ENCODE data around the gene FGF18. TPM values are rescaled to one million over a fixed set of nuclear protein-coding genes. Genes with fewer than 3 reads are reported as not detected.

FGF18 gene
- total RNA-seq, 1 donor from 2014 or later: 0.07 TPM

GRCh38 chr5:171467107-171467506 is 47.7 kb downstream of the FGF18 start:
- DNase-seq (ENCODE audit: low read depth, low spot score): no peak

- DNase-seq (ENCODE audit: low read depth, low spot score): no peak
These were observed 49.9 kb downstream of the FGF18 start for GRCh38 chr5:171469326-171469725.

- DNase-seq (ENCODE audit: low read depth, low spot score): no peak
These were observed 51.0 kb downstream of the FGF18 start for GRCh38 chr5:171470420-171470819.

DNA sequence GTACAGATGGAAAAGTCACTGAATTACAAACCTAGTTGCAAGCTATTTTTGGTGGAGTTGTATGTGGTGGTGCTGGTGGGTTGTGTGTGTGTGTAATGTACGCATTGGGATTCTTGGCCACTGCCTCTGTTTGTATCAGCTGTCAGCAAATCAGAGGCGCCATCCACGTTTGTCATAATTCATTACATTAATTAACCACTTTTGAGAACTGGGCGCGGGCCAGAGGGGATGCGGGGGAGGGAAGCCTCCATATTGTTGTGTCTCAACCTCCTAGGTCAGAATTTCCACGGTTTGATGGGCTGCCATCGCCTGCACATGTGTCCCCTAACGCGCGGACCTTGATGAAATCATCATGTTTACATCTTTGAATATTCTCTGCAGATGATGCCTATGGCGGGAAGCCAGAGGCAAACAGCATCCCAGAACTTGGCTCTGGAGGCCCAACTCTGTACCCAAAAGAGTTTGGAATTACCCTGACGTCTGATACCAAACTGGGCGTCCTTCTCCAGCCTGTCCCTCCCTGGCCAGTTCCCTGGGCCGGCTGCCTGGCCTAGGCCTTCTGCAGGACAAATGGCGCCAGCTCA is 54.9 kb downstream of the FGF18 start:
- no peak for DNase-seq (ENCODE audit: low read depth, low spot score)

DNA sequence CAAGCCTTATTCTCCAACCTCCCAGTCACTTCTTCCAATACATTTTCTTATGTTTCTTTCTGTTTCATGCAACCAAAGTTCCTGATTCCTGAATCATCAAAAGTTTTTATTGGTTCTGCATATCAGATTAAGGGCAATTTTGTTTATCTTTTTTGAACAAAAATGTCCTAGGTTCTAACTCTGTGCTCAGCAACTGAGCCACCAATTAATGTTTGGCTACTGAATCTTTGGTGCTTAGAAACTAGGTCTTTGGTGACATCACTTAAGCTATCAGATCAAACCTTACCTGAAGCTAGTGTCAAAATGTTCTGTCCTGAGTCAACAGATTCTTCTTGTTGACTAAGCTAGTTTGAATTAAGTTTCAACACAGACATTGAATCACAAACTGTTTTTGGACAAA is 56.1 kb downstream of the FGF18 start:
- DNase-seq (ENCODE audit: low read depth, low spot score): no peak

- no peak for DNase-seq (ENCODE audit: low read depth, low spot score)
These were observed 57.3 kb downstream of the FGF18 start for GRCh38 chr5:171476701-171477100.

- no peak for DNase-seq (ENCODE audit: low read depth, low spot score)
These were observed 57.7 kb downstream of the FGF18 start for GRCh38 chr5:171477101-171477500.

DNA sequence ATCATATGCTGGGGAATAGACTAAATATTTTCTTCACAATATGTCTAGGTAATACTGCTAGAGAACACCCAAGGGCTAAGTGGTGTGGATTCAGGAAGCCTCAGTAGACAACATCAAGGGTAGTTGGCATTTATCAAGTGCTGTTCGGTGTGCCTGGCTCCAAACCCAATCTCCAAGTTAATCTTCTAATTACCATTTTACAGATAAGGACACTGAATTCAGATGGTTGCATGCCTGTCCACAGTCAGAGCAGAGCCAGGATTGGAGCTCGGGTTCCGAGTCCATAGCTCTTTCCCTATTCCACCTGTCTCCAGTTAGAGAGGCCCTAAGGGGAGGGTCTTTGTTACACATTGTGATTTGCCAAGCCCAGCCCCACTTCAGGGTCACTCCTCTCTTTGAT is 58.2 kb downstream of the FGF18 start:
- DNase-seq (ENCODE audit: low read depth, low spot score): no peak

- DNase-seq (ENCODE audit: low read depth, low spot score): no peak
These were observed 59.7 kb downstream of the FGF18 start for GRCh38 chr5:171478946-171479775.

DNA sequence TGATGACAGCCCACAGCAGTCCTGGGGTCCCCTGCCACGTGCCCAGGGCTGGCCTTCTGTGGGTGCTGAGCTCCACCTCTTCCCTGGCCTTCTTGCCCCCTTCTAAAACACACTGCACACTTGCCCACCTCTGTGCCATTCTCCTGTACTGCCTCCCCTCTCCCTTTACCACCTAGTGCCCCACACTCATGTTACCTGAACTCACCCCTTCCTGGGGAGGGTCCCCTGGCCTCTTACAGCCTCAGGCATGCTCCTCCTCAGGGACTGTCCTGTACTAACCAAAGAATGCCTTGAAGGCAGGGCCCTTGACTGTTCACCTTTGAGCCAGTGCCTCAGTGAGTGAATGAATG is 60.3 kb downstream of the FGF18 start:
- no peak for DNase-seq (ENCODE audit: low read depth, low spot score)

- DNase-seq (ENCODE audit: low read depth, low spot score): no peak
These were observed 60.8 kb downstream of the FGF18 start for GRCh38 chr5:171480239-171480638.

DNA sequence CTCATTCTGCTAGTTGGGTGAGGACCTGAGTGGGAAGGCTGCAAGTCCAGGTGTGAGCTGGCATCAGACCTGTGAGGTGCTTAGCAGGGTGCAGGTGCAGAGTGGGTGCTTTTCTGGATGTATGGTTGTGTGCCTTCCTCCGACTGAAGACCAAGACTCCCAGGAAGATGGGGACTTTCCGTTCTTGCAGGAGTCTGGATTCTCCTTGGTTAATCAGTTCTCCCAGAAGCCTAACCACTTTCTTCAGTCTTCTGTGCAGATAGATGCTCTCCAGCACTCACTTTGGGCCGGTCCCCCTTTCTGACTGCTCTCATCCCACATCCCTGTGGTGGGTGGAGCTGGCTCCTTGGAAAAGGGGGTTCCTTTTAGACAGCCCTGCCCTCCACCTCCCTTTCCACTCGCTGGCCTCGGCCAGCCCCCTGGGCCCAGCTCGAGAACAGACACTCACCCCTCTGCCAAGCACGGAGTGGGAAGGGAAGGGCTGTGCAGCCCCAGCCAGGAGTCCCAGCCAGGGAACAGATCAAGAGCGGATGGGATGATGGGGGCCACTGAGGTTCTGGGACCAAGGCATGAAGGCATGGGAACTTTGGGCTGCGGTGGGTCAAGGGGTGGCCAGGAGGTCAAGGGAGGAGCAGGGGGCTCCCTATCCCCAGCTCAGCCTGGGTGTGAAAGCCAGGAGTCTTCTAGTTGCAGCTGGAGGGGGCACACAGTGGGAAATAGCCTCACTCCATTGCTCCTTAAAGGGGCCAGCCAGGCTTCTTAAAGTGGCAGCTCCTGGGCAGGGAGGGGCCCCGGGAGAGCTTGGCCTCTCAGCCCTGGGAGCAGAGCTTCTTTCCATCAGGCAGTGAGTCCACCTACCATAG is 62.4 kb downstream of the FGF18 start:
- DNase-seq (ENCODE audit: low read depth, low spot score): no peak

DNA sequence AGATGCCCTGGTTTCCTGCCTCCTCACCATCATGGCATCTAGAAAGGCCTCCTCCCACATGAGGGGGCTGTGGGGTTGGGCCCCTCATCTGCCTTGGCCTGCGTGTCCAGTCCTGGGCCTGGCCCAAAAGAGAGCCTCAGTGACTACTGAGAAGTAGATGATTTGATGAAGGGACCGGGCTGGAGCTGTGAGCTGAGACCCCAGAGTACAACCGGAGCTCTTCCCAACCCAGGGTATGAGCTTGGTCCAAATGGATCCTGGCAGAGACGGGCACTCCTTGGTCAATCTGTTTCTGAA is 62.9 kb downstream of the FGF18 start:
- no peak for DNase-seq (ENCODE audit: low read depth, low spot score)

DNA sequence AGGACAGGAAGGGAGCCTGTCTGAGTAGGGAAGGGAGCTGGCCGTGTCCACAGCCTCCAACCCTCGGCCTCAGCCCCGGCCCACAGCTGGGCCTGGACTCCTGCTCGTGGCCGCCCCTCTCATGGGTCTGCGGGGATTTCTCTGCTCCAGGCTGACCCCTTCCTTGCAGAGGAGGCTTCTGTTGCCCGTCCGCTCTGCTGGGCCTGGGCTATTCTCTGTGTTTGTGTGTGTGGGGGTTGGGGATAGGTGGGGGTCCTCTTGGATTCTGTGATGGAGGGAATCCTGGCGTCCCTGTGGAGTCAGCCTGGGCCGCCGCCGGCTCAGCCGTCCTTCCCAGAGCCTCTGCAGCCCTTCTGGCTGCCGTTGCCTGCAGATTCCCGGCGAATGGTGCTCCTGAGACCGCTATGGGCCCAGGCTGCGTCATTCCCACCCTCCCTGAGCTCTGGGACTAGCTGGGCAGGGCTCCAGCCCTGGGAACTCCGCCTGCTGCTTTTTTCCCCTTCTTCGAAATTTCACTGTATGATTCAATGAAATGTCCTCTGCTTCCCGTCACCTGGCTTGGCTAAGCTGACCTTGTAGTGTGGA is 64.2 kb downstream of the FGF18 start:
- DNase-seq (ENCODE audit: low read depth, low spot score): no peak

- no peak for DNase-seq (ENCODE audit: low read depth, low spot score)
These were observed 65.0 kb downstream of the FGF18 start for GRCh38 chr5:171484460-171484899.

DNA sequence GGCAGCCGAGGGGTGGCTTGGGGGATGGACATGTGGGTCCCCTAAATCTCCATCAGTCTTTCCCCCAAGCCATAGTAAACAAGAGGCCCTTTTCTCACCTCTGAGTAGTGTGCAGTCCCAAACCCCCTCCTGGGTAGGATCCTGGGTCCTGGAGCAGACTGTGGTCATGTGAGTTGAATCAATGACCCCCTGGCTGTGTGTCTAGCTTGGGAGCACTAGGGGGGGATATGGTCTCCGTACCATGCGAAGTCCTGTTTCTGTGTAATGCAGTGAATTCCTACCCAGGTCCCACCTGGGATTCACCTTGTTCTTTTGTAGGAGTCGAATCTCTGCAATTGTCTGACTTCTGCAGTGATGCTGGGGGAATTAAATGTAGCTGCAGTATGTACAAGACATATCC is 66.2 kb downstream of the FGF18 start:
- DNase-seq (ENCODE audit: low read depth, low spot score): no peak

GRCh38 chr5:171486613-171487012 is 67.2 kb downstream of the FGF18 start:
- DNase-seq (ENCODE audit: low read depth, low spot score): no peak

DNA sequence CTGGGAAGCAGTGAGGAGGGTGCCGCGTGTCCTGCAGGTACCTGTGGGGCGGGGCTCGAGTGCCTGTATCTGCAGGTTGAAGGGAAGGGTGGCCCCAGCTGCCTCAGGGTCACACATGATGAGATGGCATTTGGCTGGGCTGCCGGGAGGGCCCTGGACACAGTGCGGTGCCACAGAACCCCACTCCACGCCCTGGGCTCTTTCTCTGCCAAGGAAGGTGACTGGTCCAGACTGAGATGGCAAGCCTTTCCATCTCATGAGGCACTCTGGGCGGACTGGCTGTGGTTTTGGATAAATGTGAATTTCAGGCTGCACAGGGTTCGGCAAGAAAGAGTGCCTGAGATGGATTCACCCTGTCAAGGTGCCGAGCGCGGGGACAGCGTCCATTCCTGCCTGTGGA is 69.4 kb downstream of the FGF18 start:
- no peak for DNase-seq (ENCODE audit: low read depth, low spot score)

DNA sequence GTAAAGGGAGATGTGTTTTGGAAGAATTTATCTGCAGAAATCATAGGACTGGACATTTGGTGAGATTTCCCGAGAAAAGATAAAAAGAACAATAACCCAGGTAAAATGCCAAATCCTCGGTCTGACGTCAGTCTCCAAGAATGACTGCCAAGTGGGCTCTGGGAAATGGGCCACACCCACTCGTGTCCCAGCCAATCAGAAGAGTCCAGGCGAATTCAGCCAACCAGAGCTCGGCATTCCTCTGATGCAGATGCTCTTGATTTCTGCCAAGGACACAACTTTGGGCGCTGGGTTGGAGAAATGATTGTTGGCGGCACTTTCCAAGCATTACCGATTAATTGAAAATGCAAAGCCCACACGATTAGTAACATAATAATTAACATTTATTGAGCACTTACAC is 73.3 kb downstream of the FGF18 start:
- peak; percentile 52 for DNase-seq (ENCODE audit: low read depth, low spot score)

DNA sequence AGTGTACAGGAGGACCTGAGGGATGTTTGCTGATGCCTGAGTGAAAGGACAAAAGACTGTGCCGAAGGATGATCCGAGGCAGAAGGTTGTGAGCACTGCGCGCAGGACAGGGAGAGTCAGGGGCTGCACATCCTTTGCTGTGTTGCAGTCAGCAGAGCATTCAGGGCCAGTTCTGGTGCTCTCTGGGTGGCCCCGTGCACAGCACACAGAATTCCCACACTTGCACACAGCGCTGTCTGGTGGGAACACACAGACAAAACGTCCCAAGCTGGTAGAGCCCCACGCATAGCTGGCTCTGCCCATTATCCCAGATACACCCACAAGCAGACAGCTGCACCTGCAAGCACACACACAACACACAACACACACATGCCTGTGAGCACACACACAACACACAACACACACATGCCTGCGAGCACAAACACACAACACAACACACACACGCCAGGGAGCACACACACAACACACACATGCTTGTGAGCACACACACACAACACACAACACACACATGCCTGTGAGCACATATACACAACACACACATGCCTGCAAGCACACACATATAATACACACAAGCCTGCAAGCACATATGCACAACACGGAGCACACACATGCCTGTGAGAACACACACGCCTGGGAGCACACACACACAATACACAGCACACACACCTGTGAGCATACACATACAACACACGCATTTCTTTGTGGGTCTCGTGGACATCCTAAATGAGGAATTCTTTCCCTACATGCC is 74.4 kb downstream of the FGF18 start:
- DNase-seq (ENCODE audit: low read depth, low spot score): no peak

DNA sequence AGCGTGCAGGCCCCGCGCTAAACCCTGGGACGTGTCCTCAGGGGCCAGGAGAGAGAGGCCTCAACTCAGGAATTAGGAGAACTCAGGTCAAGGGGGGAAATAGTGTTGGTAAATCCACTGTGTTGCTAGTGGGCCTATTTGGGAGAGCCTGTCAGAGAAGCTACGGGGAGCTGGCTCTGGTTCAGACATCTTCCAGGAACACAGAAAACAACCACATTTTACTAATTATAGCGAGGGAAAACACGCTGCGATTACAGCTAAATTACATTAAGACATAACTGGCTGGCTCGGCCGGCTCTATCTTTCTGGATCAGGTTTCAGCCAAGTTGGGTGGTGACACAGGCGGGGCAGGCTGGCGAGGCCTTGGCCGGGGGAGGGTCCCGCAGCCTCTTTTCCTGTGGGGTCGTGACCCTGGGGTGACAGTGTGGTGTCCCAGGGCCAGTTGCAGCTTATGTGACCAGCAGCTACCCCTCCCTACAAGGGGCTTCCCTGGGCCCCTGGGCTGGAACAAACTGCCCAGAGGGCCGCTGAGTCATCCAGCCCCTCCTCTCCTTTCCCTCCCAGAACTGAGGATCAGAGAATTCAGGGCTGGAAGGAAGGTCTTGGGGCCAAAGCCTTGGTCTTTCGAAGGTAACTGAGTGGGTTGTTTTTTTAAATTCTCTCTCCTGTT is 75.1 kb downstream of the FGF18 start:
- no peak for DNase-seq (ENCODE audit: low read depth, low spot score)
